ENCODE measurements around the gene MORC4.

DNA sequence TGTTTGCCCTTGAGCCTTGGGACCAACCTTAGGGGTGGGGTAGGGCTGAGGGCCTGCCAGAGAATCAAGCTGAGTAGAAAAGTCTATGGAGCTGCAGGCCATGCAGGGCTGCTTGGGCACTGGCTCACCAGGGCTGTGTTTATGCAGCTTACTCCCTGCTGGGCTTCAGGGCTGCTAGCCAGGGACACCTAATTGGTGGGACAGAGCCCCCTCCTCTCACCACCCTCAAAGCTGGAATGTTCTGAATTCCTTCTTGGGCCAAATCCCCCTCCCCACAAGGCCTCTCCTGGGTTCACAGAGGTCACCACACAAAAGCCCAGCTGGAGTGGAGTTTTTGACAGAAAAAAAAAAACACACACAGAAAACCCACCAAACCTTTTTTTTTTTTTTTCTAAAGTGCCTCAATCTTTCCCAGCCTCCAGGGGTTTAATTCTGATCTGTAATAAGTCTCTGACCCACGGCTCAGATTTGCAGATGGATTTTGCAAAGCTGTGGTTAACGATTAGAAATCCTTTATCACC is 80.0 kb downstream of the MORC4 start, which contains the start of gene CLDN2:
- TF ChIP-seq, protein P1, sequence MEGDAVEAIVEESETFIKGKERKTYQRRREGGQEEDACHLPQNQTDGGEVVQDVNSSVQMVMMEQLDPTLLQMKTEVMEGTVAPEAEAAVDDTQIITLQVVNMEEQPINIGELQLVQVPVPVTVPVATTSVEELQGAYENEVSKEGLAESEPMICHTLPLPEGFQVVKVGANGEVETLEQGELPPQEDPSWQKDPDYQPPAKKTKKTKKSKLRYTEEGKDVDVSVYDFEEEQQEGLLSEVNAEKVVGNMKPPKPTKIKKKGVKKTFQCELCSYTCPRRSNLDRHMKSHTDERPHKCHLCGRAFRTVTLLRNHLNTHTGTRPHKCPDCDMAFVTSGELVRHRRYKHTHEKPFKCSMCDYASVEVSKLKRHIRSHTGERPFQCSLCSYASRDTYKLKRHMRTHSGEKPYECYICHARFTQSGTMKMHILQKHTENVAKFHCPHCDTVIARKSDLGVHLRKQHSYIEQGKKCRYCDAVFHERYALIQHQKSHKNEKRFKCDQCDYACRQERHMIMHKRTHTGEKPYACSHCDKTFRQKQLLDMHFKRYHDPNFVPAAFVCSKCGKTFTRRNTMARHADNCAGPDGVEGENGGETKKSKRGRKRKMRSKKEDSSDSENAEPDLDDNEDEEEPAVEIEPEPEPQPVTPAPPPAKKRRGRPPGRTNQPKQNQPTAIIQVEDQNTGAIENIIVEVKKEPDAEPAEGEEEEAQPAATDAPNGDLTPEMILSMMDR (IDR thresholded peaks at IDR 0.05; ENCODE audit: low read depth, low read length, poor library complexity, severe bottlenecking), result no peak
- TF ChIP-seq EZH2phosphoT487 (IDR thresholded peaks at IDR 0.05; ENCODE audit: borderline replicate concordance, low read length), result no peak

Data from DOHH2 (cell line).